ENCODE data around the gene TUBGCP3.
"Not testable (repeated sequence)": the region's sequence is repeated elsewhere in the genome, so short reads cannot be mapped to it uniquely, and the experiment has no call there.

TUBGCP3 gene

DNA sequence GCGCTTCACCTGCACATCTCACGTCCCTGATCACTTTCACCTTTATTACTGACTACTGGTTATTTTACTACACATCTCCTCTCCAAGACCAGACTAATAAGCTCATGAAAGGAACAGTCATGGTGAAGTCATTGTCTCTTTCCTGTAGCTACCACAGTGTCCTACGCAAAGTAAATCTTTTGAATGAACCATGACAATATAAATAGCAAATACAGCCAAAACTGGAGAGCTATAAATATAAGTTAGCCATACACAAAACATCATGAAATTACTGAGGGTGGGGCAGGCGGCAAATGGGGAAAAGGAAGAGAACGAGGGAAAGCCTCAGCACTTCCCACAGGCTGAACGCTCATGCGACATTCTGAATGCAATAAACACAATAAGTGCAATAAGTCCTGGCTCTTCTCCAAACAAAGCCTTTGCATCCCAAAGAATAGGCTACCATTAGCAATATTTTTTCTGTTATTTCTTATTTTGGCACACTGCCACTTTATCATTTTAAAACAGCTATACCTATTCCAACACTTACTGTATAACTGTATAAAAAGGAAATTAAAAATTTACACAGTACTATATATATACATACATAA lies 62.5 kb downstream of the TUBGCP3 start:
- DNase-seq = no peak

GRCh38 chr13:112522578-112522977 lies 65.4 kb downstream of the TUBGCP3 start:
- no peak for DNase-seq

GRCh38 chr13:112521073-112521685 lies 66.8 kb downstream of the TUBGCP3 start:
- no peak for DNase-seq

DNA sequence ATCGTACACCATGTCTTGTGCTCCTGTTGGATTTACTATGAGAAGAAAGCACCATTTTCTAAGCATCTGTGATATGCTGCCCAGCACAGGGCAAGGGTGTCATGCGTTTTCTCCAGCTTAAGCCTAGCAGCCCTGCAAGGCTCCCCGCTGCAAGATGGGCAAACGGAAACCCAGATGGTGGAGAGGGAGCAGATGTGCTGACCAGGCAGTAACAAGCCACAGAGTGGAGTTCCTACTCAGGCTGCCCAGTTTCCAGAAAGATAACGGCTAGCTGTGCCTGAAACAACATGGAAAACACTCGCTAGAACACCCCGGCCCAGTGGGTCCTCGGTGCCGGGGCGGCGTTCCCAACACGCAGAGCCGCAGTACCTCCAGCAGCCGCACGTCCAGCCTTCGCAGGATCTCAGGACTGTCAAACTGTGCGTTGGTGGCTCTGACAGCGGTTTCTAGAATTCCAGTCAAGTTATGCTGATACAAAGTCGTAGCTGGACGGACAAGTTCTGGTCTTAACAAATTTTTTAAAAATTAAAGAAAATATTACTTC lies 68.4 kb downstream of the TUBGCP3 start:
- DNase-seq = no peak

DNA sequence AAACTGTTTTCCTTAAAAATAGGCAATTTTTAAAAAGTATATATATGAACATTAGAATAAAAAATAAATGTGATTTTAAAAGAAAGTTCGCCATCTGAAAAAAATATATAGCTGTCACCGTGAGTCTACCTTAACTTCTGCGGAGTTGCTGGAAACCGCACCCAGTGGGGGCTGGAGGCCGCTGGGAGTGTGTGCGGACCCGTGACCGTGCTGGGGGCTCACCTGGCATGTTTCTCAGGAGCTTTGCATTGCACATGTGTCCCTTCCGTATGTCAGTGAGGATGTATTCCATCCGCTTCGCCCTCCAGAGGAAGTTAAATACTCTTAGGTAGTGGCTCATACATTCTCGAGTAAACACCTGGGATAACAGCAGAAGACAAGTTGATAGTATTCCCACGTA lies 71.7 kb downstream of the TUBGCP3 start:
- no peak for DNase-seq

GRCh38 chr13:112513761-112514160 lies 74.2 kb downstream of the TUBGCP3 start:
- no peak for DNase-seq

DNA sequence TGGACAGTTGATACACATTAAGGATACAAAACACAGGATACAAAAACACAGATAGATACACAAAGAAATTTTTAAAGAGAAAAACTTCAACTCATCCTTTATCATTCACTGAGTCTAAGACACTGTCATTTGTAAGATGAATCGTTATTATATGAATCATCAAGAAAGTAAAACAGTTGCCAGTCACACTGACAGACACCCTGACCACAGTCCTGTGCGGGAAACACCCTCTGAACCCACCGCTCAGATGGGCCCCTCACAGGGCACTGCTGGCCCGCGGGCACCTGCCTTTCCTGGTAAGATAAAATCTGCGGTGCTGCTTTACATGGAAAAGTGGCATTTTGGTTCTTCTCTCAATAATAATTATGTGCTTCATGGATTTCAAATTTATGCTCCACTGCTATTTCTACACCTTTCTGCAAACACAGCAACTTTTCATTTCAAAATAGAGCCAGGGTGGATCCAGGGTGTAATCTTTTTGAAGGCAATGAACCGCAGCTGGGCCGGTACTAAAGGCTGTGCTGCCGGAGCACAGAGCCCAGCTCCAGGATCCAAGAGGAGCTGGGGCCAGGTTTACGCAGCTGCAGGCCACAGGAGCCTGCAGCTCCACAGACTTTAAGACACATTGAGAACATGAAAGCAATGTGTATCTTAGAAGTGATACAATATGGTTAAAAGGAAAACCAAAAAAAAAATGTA lies 76.8 kb downstream of the TUBGCP3 start:
- no peak for DNase-seq

DNA sequence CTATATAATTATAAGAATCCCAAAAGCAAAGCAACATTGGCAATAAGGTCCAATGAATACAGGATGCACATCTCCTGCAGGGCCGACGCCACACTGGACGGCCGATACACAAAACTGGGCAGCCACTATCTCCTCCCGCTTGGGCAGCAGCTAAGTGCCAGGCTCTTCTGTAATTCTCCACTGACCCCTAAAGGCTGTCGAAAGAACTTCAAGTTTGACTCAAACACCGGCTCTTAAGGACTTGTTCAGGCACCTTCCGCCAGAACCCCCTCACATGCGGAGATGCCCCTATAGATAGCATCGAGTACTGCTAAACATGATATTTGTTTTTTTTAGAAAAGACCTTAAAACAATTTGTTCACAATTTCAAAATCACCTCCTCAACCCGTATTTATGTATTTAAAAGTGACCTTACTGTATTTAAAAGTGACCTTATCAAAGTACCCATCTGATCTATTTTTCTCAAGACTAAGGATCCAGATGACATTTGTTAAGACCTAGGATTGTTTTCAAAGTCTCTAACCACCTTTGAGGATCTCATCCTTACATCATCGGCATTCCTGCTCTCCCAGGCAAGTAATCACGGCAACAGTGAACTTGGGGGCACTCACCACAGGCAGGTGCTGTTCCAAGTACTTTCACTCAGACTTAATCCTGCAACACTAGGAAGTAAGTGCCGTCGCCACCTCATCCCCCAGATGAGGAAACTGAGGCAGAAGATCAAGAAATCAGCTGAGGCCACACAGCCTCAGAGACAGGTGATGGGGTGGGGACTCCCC lies 77.8 kb downstream of the TUBGCP3 start:
- no peak for DNase-seq

DNA sequence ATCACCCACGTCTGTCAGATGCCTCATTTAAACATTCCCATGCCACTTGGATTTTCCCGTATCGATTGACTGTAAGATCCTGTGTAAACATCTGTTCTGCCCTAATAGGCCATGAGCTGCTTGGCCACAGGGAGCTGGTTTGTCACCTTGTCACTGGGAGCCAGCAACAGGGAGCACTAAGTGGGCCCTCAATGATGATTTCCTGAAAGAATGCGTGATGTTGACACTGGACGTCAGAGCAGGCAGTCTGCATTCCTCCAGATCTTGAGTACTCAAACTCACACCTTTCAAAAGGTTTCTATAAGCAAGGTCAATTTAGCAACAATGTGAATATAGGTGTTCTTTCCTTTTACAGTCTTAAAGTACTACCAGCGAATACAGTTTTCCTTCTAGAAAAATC lies 78.8 kb downstream of the TUBGCP3 start:
- no peak for DNase-seq

DNA sequence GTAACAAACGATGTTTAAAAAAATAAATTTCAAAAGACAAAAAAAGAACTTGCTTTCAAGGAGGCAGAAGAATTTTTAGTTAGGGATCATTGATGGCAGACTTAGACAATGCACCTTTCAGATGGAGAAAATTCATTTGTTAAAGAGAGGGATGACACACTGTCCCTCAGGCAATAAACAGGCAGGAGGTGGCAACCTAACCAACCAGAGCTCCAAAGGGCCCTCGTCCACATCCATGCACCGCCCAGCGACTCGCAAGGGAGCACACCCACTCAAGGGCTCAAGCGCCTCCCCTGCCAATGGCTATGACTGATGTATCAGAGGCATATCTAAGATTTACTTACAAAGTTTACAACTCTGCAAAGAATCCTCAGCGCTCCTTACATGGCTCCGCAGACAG lies 81.9 kb downstream of the TUBGCP3 start:
- DNase-seq = no peak

DNA sequence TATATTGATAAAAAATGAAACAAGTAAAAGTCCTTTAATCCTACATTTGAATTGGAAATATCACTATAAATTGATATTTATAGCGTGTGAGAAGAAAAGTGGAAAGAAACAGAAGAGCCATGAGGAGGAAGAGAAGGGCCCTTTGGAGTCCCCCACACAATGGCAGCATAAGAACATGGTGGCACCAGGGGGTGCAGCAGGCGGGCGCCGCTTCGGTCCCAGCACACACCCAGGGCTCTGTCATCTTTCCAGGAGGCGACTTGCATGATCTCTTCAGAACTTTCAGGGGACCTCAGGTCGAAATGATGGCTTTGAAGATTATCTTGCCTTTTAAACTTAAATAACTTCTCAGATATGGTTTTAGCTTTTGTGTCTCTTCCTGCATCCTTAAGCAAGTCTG lies 91.8 kb downstream of the TUBGCP3 start:
- DNase-seq = no peak

- no peak for DNase-seq
Measured at GRCh38 chr13:112495465-112495864, 92.5 kb downstream of the TUBGCP3 start.

- DNase-seq = no peak
Measured at GRCh38 chr13:112489199-112489598, 98.8 kb downstream of the TUBGCP3 start.

DNA sequence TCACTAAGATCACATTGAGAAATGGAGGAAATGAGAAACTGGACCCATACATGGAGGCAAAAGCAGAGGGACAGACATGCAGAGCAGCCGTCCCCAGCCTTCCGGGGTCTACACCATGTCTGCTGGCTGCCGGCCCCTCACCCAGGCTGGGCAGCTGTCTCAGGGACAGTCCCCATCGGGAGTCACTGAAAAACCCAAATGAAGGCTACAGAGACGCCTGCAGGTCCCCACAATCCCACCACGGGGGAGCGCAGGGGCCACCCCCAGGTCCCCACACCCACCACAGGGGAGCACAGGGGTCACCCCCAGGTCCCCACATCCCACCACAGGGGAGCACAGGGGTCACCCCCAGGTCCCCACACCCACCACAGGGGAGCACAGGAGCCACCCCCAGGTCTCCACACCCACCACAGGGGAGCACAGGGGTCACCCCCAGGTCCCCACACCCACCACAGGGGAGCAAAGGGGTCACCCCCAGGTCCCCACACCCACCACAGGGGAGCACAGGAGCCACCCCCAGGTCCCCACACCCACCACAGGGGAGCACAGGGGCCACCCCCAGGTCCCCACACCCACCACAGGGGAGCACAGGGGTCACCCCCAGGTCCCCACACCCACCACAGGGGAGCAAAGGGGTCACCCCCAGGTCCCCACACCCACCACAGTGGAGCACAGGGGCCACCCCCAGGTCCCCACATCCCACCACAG lies 99.5 kb downstream of the TUBGCP3 start:
- not testable (repeated sequence) for DNase-seq

- DNase-seq = no peak
Measured at GRCh38 chr13:112487127-112487517, 100.8 kb downstream of the TUBGCP3 start.

- no peak for DNase-seq
Measured at GRCh38 chr13:112486386-112487126, 101.4 kb downstream of the TUBGCP3 start.

- not testable (repeated sequence) for DNase-seq
Measured at GRCh38 chr13:112485814-112486213, 102.1 kb downstream of the TUBGCP3 start.

- DNase-seq = no peak
Measured at GRCh38 chr13:112483299-112483698, 104.7 kb downstream of the TUBGCP3 start.

DNA sequence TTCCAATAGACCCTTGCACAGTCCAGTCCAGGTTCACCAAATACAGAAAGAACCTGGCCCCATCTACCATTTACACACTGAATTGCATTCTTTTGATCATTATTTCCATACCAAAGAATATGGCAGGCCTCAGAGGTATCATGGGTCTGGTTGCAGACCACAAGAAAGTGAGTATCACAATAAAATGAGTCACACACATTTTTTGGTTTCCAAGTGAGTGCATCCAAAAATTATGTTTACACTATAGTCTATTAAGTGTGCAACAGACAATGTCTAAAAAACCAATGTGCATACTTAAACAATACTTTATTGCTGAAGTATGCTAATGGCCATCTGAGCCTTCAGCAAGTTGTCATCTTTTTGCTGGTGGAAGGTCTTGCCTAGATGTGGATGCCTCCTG lies 106.5 kb downstream of the TUBGCP3 start:
- DNase-seq = no peak

- DNase-seq = no peak
Measured at GRCh38 chr13:112479389-112479788, 108.6 kb downstream of the TUBGCP3 start.

DNA sequence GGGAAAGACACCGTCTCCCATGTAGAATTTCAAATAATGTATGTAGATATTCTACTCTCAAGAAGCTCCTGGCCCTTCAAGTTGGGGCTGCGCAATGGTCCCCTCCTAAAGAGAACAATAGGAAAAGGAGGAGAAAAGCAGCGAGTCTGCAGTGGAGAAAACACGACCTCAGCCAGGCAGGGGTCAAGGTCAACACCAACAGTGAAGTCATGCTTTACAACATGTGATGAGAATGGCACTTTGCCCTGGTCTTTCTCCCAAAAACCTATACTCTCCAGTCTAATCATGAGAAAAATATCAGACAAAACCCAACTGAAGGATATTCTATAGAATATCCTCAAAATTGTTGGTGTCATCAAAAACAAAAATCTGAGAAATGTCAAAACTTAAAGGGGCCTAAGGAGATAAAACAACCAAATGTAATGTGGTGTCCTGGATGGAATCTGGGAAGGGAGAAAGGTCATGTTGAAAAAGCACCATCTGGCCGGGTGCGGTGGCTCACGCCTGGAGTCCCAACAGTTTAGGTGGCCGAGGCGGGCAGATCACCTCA lies 110.8 kb downstream of the TUBGCP3 start:
- DNase-seq = no peak

GRCh38 chr13:112475889-112476288 lies 112.1 kb downstream of the TUBGCP3 start:
- no peak for DNase-seq
